Nephron progenitor cell (in vitro differentiated cells): ENCODE results near the gene OR7A5.

Experiments used
- DNase-seq: peaks from one replicate; pipeline ENCODE4 v3.0.0; 2021
- H3K27ac Mint-ChIP-seq: 2 replicates; pipeline ENCODE4 v1.8.0; 2021; ENCODE audit warnings: mild to moderate bottlenecking, moderate library complexity, mixed read lengths
- H3K27me3 Mint-ChIP-seq: 2 replicates; pipeline ENCODE4 v1.8.0; 2021; ENCODE audit warnings: mild to moderate bottlenecking, low read depth, mixed read lengths; ENCODE audit not compliant: poor library complexity
- H3K36me3 Mint-ChIP-seq: 2 replicates; pipeline ENCODE4 v1.8.0; 2021; ENCODE audit warnings: low read depth, mixed read lengths
- H3K4me1 Mint-ChIP-seq: 2 replicates; pipeline ENCODE4 v1.8.0; 2021; ENCODE audit warnings: mixed read lengths
- H3K4me3 Mint-ChIP-seq: 2 replicates; pipeline ENCODE4 v1.8.0; 2021; ENCODE audit warnings: mild to moderate bottlenecking, moderate library complexity, mixed read lengths
- H3K9me3 Mint-ChIP-seq: 2 replicates; pipeline ENCODE4 v1.8.0; 2021; ENCODE audit warnings: mild to moderate bottlenecking, moderate library complexity, mixed read lengths
- TF ChIP-seq, protein P1 (sequence below): fragments of 200-600 bp; sonication (generic); IDR thresholded peaks from 2 replicates; pipeline ENCODE4 v1.5.0; 2021; ENCODE audit warnings: antibody characterized with exemption

Gene OR7A5

DNA sequence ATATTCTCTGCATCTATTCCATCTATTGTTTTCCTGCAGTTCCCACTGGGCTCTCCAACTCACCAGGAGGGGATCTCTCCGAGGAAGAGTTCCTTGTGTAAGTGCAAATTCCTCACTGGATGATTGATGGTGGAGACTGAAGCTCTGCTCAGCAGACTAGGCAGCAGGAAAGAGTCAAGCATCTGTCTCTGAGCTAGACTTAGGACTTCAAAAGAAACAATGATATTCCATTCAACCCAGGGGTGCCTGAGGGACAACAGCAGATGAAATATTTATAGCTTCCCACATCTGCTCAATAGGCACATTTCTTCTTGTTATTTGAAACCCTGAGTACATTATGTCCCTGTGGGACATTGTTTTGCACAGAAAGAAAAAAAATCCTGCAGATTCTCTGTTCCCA is at the start of gene OR7A5, which contains the start of gene OR7C1:
TSS of gene OR7A5 (minus strand) at position 175 of the 400 bp plus-strand sequence. CDS start 6,944 bp downstream, outside the sequence.
TSS of gene OR7C1 (minus strand) at position 175 of the 400 bp plus-strand sequence. CDS start 35,049 bp downstream, outside the sequence.
- TF ChIP-seq, protein P1, sequence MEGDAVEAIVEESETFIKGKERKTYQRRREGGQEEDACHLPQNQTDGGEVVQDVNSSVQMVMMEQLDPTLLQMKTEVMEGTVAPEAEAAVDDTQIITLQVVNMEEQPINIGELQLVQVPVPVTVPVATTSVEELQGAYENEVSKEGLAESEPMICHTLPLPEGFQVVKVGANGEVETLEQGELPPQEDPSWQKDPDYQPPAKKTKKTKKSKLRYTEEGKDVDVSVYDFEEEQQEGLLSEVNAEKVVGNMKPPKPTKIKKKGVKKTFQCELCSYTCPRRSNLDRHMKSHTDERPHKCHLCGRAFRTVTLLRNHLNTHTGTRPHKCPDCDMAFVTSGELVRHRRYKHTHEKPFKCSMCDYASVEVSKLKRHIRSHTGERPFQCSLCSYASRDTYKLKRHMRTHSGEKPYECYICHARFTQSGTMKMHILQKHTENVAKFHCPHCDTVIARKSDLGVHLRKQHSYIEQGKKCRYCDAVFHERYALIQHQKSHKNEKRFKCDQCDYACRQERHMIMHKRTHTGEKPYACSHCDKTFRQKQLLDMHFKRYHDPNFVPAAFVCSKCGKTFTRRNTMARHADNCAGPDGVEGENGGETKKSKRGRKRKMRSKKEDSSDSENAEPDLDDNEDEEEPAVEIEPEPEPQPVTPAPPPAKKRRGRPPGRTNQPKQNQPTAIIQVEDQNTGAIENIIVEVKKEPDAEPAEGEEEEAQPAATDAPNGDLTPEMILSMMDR: no peak
- no peak for DNase-seq
- Mint-ChIP-seq H3K27ac (no peak within 1 kb of the TSS), H3K36me3 (no peaks in the 10 kb centered on the region), H3K4me1 (no peaks in the 10 kb centered on the region), H3K9me3 (peaks cover 53% of the 10 kb centered on the region), H3K4me3 (no peak within 1 kb of the TSS), H3K27me3 (peaks cover 3% of the 10 kb centered on the region)

DNA sequence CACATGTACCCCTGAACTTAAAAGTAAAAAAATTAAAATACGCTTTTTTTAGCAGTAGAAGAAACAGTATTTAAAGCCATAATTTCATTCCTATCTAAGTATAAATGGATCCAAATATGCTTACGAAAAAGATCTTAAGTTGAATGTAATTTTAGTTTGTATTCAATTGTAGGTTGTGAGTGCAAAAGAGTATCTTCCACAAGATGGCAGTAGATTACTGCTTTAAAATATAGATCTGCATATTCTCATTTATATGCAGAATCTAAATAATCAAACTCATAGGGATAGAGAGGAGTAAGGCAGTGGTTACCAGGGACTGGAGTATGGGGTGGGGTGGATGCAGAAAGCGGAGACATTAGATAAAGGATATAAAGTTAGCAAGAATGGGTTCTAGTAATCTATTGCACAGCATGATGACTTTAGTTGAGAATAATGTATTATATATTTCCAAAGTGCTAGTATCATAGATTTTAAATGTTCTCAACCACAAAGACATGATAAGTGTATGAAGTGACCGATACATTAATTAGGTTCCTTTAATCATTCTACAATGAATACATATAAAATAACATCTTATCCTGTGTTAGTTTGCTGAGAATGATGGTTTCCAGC is 36.7 kb upstream of the OR7A5 start:
- H3K9me3 Mint-ChIP-seq: peaks cover 58% of the 10 kb centered on the region
- no peaks in the 10 kb centered on the region for H3K4me1 Mint-ChIP-seq
- no peaks in the 10 kb centered on the region for H3K36me3 Mint-ChIP-seq
- TF ChIP-seq, protein P1: peak; percentile 11
- DNase-seq: no peak
- no peak overlapping the region for H3K27ac Mint-ChIP-seq
- no peak overlapping the region for H3K4me3 Mint-ChIP-seq
- H3K27me3 Mint-ChIP-seq: peaks cover 2% of the 10 kb centered on the region

DNA sequence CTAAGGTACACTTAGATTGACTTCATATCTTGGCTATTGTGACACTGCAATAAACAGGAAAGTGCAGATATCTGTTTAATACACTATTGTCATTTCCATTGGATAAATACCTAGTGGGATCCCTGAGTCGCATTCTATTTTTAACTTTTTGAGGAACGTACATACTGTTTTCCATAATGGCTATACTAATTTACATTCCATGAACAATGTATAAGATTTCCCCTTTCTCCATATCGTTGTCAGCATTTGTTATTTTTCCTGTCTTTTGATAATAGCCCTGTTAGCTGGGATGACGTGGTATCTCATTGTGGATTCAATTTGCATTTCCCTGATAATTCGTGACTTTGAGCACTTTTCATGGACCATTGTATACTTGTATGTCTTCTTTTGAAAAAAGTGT is 33.5 kb upstream of the OR7A5 start:
- Mint-ChIP-seq H3K4me1 (no peaks in the 10 kb centered on the region), H3K27me3 (no peaks in the 10 kb centered on the region), H3K4me3 (no peak overlapping the region), H3K27ac (no peak overlapping the region), H3K9me3 (peaks cover 71% of the 10 kb centered on the region), H3K36me3 (no peaks in the 10 kb centered on the region)
- TF ChIP-seq, protein P1: no peak
- no peak for DNase-seq

DNA sequence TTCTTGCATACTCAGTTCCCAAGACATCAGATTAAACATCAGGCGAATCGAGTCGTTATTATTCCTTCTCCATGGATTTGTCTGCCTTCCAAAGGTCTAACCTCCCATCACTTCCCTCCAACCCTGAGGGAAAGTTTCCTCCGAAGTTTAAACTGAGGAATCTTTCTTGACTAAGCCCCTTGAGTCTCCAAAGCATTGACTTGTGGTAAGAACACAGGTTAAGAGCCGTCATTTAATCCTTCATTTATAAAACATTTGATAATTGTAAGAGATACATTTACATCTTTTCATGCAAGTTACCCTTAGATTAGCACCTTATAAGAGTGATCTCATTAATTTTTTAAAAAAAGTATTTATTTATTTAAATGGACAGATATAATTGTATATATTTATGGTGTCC is 13.8 kb upstream of the OR7A5 start, which contains the start of gene OR7A10:
TSS of gene OR7A10 (minus strand) at position 101 of the 400 bp plus-strand sequence. CDS start 7,045 bp downstream, outside the sequence.
- peaks cover 69% of the 10 kb centered on the region for H3K9me3 Mint-ChIP-seq
- TF ChIP-seq, protein P1: no peak

DNA sequence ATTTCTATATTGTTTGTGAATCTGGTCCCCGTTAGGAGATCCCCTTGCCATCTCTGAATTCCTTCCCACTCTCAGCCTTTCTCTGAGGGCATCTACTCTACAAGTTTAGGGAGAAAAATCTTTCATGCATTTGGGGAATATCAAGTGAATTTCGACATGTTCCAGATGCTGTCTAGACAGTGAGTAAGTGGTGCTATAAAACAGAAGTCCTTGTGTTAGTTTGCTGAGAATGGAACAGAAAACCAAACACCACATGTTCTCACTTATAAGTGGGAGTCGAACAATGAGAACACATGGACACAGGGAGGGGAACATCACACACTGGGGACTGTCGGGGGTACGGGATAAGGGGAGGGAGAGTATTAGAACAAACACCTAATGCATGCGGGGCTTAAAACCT is 8.6 kb upstream of the OR7A5 start:
- H3K4me3 Mint-ChIP-seq: no peak overlapping the region
- H3K27ac Mint-ChIP-seq: no peak overlapping the region
- no peaks in the 10 kb centered on the region for H3K36me3 Mint-ChIP-seq
- H3K9me3 Mint-ChIP-seq: peaks cover 73% of the 10 kb centered on the region
- peaks cover 10% of the 10 kb centered on the region for H3K27me3 Mint-ChIP-seq
- DNase-seq: no peak
- TF ChIP-seq, protein P1: no peak
- no peaks in the 10 kb centered on the region for H3K4me1 Mint-ChIP-seq

More for the DNA sequence above, 13.8 kb upstream of the OR7A5 start, which contains the start of gene OR7A10:
- Mint-ChIP-seq H3K4me1 (no peaks in the 10 kb centered on the region), H3K27ac (no peak within 1 kb of the TSS), H3K4me3 (no peak within 1 kb of the TSS), H3K27me3 (no peaks in the 10 kb centered on the region), H3K36me3 (no peaks in the 10 kb centered on the region)
- DNase-seq: no peak

DNA sequence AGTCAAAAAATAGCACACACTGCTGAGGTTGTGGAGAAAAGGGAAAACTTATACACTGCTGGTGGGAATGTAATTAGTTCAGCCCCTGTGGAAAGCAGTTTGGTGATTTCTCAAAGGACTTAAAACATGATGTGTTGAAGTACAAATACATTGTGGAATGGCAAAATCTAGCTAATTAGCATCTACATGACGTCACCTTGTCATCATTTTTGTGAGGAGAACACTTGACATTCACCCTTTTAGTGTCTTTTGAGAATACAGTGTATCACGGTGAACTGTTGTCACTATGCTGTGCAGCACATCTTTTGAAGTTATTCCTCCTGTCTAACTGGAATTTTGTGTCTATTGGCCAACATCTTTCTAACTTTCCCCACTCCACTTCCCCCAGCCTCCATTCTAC is 8.2 kb upstream of the OR7A5 start:
- peaks cover 10% of the 10 kb centered on the region for H3K27me3 Mint-ChIP-seq
- peaks cover 69% of the 10 kb centered on the region for H3K9me3 Mint-ChIP-seq
- H3K4me3 Mint-ChIP-seq: no peak overlapping the region
- TF ChIP-seq, protein P1: no peak
- no peak for DNase-seq
- no peaks in the 10 kb centered on the region for H3K36me3 Mint-ChIP-seq
- H3K4me1 Mint-ChIP-seq: no peaks in the 10 kb centered on the region
- H3K27ac Mint-ChIP-seq: no peak overlapping the region
